MM.1S (cell line): ENCODE data around the gene TSHZ3.

Experiments
- CTCF ChIP-seq: fragments of 300-600 bp; sonication (generic); IDR thresholded peaks from 2 replicates; pipeline ENCODE4 v1.5.1; 2016; ENCODE audit warnings: antibody characterized with exemption, low read length, mixed read lengths
- EZH2 ChIP-seq: fragments of 300-600 bp; sonication (generic); optimal IDR thresholded peaks from 2 replicates; pipeline ENCODE3; 2017; ENCODE audit warnings: low read depth, mild to moderate bottlenecking, antibody characterized with exemption, low read length, mixed read lengths
- EZH2phosphoT487 ChIP-seq: fragments of 300-600 bp; sonication (generic); IDR thresholded peaks from 2 replicates; pipeline ENCODE4 v1.6.1; 2018; ENCODE audit warnings: antibody characterized with exemption, low read length

GRCh38 chr19:31392464-31392863 is 43.2 kb upstream of the TSHZ3 start:
- TF ChIP-seq CTCF (no peak), EZH2 (no peak), EZH2phosphoT487 (no peak)
